Breast epithelium (tissue), 4 donors: Measurements from ENCODE around the gene C4orf50. TPM values are rescaled to one million over a fixed set of nuclear protein-coding genes. Genes with fewer than 3 reads are reported as not detected.

Source experiments
- DNase-seq, 2 donors: peaks; one replicate each; pipeline ENCODE4 v3.0.0-alpha.2; 2019; ENCODE audit warnings: low spot score in 2 of 2
- H3K27ac ChIP-seq, 2 donors: fragments of 200-600 bp; sonication (generic) in 1 of 2; one replicate each; pipeline ENCODE4 v1.5.1; 2016 to 2019; ENCODE audit warnings: mild to moderate bottlenecking in 1 of 2
- H3K27me3 ChIP-seq, 2 donors: fragments of 200-600 bp; sonication (generic) in 1 of 2; one replicate each; pipeline versions ENCODE4 v1.5.1 to v1.6.0; 2017 to 2019; ENCODE audit warnings: control low read depth in 1 of 2, mild to moderate bottlenecking in 1 of 2
- H3K36me3 ChIP-seq: fragments of 200-600 bp; one replicate; pipeline ENCODE4 v1.5.1; 2019
- H3K4me1 ChIP-seq, 2 donors: fragments of 200-600 bp; sonication (generic); one replicate each; pipeline ENCODE4 v1.5.1; 2016 to 2019; ENCODE audit warnings: control low read depth in 1 of 2
- H3K4me3 ChIP-seq, 3 donors: fragments of 200-600 bp; sonication (generic); 1 replicate in 2 of 3; 2 replicates in 1 of 3; pipeline ENCODE4 v1.5.1; 2016 to 2019; ENCODE audit warnings: mild to moderate bottlenecking in 3 of 3, moderate library complexity in 2 of 3
- H3K9me3 ChIP-seq, 2 donors: fragments of 200-600 bp; sonication (generic) in 1 of 2; one replicate each; pipeline ENCODE4 v1.5.1; 2016 to 2019; ENCODE audit warnings: control low read depth in 1 of 2
- POLR2A ChIP-seq: fragments of 450-650 bp; IDR thresholded peaks from one replicate; pipeline ENCODE4 v1.6.1; 2016; ENCODE audit warnings: antibody characterized with exemption, mild to moderate bottlenecking, moderate library complexity
- POLR2AphosphoS5 ChIP-seq, 3 donors: sonication (generic); formaldehyde crosslinking; IDR thresholded peaks; one replicate each; pipeline ENCODE4 v1.6.1; 2017; ENCODE audit warnings: antibody characterized with exemption in 3 of 3
- intact Hi-C: fragments of 100-400 bp; cut with DNase I; formaldehyde crosslinking; loops from one replicate; pipeline ENCODE4 v1.15.1; 2023; ENCODE audit warnings: low total_unique reads
- total RNA-seq, 3 donors: library from RNA; depleted of rRNA; stranded (reverse); fragments of >200 nt; gene quantifications; one replicate each; pipeline ENCODE4 v1.1.0, GENCODE V29; 2016
- TF ChIP-seq, protein P1 (sequence below), 3 donors: fragments of 450-650 bp; IDR thresholded peaks; one replicate each; pipeline ENCODE4 v1.5.1; 2016 to 2017; ENCODE audit warnings: antibody characterized with exemption in 3 of 3, mild to moderate bottlenecking in 3 of 3, moderate library complexity in 3 of 3

Gene C4orf50
- total RNA-seq, 3 donors from 2014 or later = under 0.01 TPM; not detected in 1

DNA sequence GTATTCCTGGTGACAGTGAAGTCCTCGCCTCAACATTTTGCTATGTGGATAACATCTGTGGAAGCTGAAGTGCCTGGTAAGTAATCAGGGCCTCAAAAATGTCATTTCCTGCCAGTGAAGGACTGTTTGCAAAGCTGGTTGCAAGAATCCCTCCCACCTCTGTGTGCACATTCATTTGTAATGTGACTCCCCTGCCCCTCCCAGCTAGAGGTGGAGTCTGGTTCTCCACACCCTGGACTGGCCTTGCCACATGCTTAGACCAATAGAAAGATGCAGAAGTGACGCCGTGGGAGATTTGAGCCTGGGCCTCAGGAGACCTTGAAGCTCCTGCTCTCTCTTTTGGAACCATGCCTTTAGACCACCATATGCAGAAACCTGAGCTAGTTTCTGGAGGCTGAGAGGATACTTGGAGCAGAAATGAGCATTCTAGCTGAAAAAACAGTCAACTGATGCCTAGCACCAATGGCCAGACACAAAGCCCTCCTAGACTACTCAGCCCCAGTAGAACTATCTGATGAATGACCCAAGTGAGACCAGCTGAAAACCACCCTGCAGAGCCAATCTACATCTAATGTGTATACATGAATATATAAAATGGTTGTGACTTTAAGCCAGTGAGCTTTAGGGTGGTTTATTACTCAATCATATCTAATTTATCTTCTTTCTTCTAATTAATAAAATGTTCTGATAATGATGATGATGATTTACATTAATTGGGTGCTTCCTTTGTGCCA lies 77.6 kb downstream of the C4orf50 start:
- intact Hi-C loops = no loop called here
- TF ChIP-seq, protein P1, sequence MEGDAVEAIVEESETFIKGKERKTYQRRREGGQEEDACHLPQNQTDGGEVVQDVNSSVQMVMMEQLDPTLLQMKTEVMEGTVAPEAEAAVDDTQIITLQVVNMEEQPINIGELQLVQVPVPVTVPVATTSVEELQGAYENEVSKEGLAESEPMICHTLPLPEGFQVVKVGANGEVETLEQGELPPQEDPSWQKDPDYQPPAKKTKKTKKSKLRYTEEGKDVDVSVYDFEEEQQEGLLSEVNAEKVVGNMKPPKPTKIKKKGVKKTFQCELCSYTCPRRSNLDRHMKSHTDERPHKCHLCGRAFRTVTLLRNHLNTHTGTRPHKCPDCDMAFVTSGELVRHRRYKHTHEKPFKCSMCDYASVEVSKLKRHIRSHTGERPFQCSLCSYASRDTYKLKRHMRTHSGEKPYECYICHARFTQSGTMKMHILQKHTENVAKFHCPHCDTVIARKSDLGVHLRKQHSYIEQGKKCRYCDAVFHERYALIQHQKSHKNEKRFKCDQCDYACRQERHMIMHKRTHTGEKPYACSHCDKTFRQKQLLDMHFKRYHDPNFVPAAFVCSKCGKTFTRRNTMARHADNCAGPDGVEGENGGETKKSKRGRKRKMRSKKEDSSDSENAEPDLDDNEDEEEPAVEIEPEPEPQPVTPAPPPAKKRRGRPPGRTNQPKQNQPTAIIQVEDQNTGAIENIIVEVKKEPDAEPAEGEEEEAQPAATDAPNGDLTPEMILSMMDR (IDR thresholded peaks at IDR 0.05) = no peak
- TF ChIP-seq POLR2AphosphoS5 (IDR thresholded peaks at IDR 0.05) (no peak), POLR2A (no peak)

DNA sequence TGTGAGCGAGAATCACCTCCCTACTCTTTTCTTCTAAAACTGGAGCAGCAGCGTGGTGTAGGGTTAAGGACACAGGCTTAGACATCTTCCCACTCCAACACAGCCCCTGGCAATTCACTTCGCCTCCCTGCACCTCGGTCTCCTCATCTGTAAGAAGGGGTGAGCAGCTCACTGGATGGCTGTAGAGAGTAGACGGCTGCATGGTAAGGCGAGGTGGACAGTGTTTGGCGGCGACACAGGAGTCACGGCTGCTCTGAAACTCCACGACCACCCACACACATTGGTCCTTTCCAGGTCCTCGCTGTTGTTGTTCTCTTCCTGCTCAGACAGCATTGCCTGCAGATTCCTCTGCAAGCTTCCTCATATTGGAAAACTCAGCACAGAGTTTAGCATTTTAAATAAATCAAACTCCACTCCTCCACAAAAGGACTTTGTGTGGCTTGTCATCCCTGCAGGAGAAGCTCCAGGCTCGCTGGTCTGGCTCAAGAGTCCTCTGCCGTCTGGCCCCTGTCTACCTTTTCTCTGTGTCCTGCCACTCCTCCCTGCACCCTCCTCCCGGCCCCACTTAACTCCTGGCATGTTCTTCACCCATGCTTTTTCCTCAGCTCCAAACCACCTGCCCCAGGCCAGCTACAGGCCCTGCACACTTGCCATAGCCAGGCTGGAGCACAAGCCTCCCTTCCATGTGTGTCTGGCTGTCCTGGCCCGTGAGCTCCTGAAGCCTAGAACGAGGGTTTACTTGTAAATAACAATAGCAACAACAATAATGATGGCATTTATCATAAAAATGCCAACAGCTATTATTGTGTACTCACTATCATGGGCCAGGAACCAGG lies 84.0 kb downstream of the C4orf50 start:
- peaks cover 0 to 58% of the 10 kb centered on the region in 2 donors for H3K27me3 ChIP-seq
- H3K9me3 ChIP-seq = no peaks in the 10 kb centered on the region
- no peak for DNase-seq
- no peak overlapping the region for H3K4me3 ChIP-seq
- H3K36me3 ChIP-seq = no peaks in the 10 kb centered on the region
- H3K4me1 ChIP-seq = no peaks in the 10 kb centered on the region
- TF ChIP-seq, protein P1 (IDR thresholded peaks at IDR 0.05) = no peak
- TF ChIP-seq POLR2A (no peak), POLR2AphosphoS5 (IDR thresholded peaks at IDR 0.05) (no peak)
- no peak overlapping the region for H3K27ac ChIP-seq
- intact Hi-C loops = no loop called here

More for the DNA sequence above, 77.6 kb downstream of the C4orf50 start:
- no peak overlapping the region for H3K4me3 ChIP-seq
- H3K4me1 ChIP-seq = no peaks in the 10 kb centered on the region
- no peak overlapping the region for H3K27ac ChIP-seq
- H3K36me3 ChIP-seq = no peaks in the 10 kb centered on the region
- H3K27me3 ChIP-seq = peaks cover 0 to 25% of the 10 kb centered on the region in 2 donors
- peaks cover 5 to 10% of the 10 kb centered on the region in 2 donors for H3K9me3 ChIP-seq
- no peak for DNase-seq

DNA sequence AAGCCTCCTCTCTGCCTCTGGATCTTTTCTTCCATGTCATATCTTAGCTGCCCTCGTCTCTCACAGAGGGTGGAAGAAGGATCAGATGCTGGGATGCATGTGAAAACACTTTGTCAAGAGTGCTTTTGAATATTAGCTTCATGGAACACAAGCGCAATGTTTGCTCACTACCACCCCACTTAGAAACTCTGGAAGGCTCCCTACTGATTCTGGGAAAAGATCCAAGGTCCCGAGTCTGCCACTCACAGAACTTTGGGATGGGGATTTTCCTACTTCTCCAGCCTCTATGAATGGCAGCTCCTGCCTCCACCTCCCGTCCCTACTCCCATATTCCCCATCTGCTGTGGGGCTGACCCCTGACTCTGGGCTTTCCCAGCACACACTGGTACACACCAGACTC lies 85.1 kb downstream of the C4orf50 start:
- TF ChIP-seq, protein P1 (IDR thresholded peaks at IDR 0.05) = no peak
- TF ChIP-seq POLR2A = no peak
- Histone ChIP-seq H3K36me3 (no peaks in the 10 kb centered on the region), H3K27me3 (peaks cover 0 to 58% of the 10 kb centered on the region in 2 donors), H3K9me3 (no peaks in the 10 kb centered on the region), H3K27ac (no peak overlapping the region), H3K4me3 (no peak overlapping the region), H3K4me1 (no peaks in the 10 kb centered on the region)
- DNase-seq = no peak
- intact Hi-C loops = no loop called here

- intact Hi-C loops = no loop called here
- TF ChIP-seq, protein P1 (IDR thresholded peaks at IDR 0.05) = no peak
- no peak for TF ChIP-seq POLR2A
- TF ChIP-seq POLR2AphosphoS5 (IDR thresholded peaks at IDR 0.05) = no peak
- Histone ChIP-seq H3K9me3 (no peaks in the 10 kb centered on the region), H3K27me3 (peaks cover 0 to 58% of the 10 kb centered on the region in 2 donors), H3K27ac (no peak overlapping the region), H3K4me1 (no peaks in the 10 kb centered on the region), H3K4me3 (no peak overlapping the region), H3K36me3 (no peaks in the 10 kb centered on the region)
- DNase-seq = no peak
Measured at GRCh38 chr4:5932035-5932568, 86.1 kb downstream of the C4orf50 start.

DNA sequence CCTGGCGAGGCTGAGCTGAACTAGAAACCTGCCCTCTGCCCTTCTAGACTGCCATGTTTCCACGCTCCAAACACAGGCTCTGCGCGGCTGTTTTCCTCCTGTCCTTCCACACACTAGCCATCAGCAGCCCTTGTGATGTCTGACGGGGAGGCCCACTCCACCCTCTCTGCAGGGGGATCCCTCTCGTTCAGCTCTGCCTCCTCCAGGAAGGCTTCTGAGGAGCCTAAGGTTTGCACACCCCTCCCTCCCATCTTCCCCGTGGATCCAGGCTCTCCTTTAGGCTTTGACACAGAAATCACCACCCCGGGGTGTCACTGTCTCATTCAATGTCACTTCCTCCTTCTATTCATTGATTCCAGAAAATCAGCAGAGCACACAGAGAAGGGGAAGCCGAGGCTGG lies 86.7 kb downstream of the C4orf50 start:
- intact Hi-C loops = no loop called here
- Histone ChIP-seq H3K4me3 (no peak overlapping the region), H3K27me3 (peaks cover 0 to 58% of the 10 kb centered on the region in 2 donors), H3K4me1 (no peaks in the 10 kb centered on the region), H3K27ac (no peak overlapping the region), H3K9me3 (no peaks in the 10 kb centered on the region), H3K36me3 (no peaks in the 10 kb centered on the region)
- no peak for TF ChIP-seq POLR2A
- TF ChIP-seq, protein P1 (IDR thresholded peaks at IDR 0.05) = no peak
- no peak for TF ChIP-seq POLR2AphosphoS5 (IDR thresholded peaks at IDR 0.05)
- no peak for DNase-seq
